Stimulated activated CD4-positive, alpha-beta T cell treated with anti-CD3 and anti-CD28 coated beads, Interleukin-12 subunit alpha, Interleukin-12 subunit beta, amount 100 ng/mL, for 4 hours (primary cell): Measurements from ENCODE around the gene GAGE10.
"Not testable (repeated sequence)": the region's sequence is repeated elsewhere in the genome, so short reads cannot be mapped to it uniquely, and the experiment has no call there.

Experiments
- DNase-seq: peaks from one replicate; pipeline ENCODE4 v3.0.0-alpha.2; 2020

GAGE10 gene

DNA sequence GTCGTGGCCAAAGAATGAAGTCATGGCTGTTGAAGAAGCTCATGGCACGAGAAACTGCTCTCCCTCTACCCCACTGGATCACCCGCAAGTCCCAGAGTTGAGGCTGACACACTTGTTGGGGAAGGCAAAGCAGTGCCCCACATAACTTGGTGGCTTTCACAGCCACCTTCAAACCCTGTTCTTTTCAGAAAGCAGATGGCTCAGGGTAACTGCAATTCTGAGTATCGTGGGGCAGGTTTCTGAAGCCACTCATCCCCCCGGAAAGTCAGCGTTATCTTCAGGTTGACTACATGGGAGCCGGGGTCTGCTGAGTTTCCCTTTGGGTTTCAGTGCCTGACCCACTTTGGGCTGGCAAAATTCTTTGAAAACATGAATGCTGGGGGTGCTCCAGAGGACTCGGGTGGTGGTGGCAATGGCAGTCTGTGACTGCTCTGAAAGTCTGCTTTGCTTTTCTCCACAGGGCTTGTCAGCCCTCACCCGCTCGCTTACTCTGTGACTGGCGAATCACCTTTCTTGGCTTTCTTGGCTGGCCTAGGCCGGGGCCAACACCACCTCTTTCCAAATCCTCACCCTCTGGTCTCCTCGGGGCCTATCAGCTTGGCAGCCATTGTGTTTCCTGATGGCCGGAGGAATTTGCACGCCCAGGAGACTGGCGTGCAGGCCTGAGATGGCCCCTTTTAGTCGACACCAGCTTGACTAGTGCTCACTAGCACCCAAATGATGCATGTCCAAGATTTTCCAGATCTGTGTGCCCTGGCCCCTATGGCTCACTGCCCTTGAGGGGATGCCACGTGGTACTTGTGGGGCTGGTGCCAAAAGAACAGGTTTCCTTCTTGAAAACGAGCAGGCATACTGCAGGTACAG, 26.5 kb upstream of the GAGE10 start:
- no peak for DNase-seq

DNA sequence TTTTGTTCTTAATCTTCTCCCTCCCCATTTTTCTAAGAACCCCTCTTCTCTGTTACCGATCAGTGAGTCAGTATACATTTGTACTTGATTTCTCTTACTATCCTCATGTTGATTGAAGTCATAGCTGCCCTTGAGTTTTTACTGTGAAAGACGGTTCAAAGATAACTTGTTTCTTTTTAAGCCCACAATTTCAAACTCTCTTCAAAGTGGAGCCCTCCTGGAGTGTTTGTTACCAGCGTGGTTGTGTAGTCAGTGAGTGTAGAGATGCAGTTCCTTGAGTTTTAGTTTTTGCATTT, 26.0 kb upstream of the GAGE10 start:
- DNase-seq, result no peak

DNA sequence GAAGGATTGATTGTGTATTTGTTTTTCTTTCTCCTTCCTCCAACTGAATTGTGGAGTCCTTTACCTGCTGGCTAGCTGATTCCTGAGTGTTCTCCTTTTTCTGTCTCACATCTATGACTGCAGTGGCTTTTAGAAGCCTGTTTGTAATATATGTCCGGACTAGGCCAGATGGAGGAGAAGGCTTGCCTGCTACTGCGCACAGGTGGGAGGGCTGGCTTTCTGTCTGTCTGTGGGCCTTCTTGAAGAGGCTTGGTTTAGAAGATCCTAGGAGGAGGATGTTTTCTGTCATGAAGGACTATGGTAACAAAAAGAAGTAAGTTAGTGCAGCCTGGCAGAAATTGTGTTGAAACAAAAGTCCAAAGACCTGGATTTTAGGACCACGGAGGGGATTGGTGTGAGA, 25.4 kb upstream of the GAGE10 start:
- DNase-seq, result no peak

DNA sequence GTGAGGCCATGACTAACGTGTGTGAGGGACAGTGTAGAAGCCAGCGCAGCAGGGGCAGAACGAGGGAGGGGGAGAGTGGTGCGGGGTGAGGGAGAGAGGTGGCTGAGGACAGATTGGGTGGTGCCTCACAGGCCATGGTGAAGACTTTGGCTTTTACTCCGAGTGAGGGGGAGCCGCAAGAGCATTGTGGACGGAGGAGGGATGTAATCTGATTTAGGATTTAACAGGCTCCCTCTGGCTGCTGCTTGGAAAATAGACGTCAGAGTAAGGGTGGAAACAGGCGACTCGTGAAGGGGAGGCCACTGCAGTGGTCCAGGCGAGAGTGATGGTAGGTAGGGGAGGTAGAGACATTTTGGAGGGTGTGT, 20.8 kb upstream of the GAGE10 start:
- no peak for DNase-seq

DNA sequence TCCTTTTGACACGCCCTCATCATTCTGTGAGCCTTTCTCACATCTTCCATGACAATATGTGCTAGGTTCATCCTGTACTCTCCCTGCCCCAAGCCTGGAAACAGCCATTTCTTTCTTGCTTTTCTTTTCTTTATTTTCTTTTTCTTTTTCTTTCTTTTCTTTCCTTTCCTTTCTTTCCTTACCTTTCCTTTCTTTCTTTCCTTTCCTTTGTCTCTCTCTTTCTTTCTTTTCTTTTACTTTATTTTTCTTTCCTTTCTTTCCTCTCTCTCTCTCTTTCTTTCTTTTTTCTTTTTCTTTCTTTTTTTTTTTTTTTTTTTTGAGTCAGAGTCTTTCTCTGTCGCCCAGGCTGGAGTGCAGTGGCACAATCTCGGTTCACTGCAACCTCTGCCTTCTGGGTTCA, 19.2 kb upstream of the GAGE10 start:
- no peak for DNase-seq

DNA sequence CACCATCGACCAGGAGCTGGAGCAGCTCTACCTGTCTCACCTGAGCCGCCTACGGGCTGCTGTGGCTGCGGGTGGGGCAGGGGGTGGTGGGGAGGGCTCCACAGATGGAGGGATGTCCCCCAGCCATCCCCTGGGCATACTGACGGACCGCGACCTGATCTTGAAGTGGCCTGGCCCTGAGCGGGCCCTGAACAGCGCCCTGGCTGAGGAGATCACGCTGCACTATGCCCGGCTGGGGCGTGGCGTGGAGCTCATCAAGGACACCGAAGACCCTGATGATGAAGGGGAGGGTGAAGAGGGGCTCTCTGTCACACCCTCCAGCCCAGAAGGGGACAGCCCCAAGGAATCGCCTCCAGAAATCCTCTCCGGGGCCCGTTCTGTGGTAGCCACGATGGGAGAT, 17.3 kb upstream of the GAGE10 start:
- DNase-seq, result no peak

DNA sequence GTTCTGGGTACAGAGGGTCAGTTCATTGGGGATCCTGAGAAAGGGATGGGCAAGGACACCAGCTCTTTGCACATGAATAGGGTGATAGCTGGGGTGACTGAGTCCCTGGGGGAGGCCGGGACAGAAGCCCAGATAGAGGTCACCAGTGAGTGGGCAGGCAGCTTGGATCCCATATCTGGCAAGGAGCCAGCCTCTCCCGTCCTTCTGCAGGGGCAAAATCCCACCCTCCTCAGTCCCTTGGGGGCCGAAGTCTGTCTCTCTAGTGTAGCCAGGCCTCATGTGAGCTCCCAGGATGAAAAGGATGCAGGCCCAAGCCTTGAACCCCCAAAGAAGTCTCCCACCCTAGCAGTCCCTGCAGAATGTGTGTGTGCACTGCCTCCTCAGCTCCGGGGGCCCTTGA, 16.9 kb upstream of the GAGE10 start:
- no peak for DNase-seq

DNA sequence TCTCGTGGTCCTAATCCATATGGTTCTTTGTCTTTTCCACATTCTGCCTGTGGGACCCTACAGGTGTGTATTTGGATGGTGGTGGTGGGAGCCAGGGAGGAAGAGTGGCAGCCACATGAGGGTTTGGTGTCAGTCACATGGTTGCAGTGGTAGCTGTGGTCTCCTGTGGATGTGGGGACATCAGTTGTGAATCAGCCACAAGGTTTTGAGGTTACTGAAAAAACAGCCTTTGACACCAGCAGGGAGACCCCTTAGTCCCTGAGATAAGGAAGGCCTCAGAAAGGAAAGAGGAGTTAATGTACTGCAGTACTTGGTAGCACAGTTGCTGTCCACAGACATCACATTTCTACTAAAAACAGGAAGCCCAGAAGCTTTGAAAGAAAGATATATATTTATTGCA, 15.8 kb upstream of the GAGE10 start:
- DNase-seq, result no peak

DNA sequence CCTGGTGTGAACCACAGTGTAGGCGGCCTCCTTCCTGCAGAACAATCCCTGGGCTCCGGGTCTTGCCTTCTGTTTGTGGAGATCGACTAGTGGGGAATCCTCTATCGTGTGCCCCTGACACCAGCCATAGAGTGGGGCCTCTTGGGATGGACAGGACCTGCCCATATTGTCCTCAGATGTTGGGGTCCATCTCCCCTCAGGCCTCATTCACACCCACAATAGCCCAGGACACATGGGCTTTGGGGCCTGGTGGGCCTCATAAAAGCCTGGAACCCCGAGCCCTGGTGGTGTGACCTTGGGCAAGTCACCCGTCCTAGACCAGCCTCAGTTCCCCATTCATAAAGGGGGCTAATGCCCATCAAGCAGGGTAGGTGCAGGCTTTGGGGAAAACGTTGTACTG, 13.2 kb upstream of the GAGE10 start:
- no peak for DNase-seq

DNA sequence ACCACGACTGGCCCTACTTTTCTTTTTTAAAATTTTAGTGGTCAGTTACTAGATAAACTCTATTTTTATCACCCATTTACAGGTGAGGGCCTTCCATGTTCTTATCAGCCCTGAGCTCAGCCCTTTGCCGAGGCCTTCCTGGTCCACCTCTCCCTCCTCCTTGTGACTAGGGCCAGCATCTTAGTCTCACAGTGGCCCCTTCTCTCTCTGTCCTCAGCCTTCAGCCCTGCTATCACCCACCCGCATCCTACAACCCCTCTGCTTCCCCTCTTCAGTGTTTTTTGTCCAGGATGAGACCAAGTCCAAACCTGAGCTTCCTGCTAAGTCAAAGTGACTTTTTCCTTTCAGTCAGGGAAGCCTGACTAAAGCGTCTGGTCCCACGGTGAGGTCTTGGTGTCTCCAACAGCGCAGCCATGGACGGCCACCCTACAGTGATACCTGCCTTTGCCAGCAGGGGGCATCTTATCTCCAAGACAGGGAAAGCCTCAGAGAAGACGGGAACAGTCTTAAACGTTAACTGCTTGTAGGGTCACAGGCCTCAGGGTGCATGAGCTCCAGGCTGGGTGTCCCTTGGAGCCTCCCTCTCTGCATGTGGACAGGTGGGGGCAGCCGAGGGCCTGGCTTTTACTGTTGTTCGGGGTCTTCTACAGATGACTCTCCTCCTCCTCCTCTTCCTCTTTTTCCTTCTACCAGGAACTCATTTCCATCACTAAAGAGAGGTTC, 11.7 kb upstream of the GAGE10 start:
- peak; percentile 66 for DNase-seq

DNA sequence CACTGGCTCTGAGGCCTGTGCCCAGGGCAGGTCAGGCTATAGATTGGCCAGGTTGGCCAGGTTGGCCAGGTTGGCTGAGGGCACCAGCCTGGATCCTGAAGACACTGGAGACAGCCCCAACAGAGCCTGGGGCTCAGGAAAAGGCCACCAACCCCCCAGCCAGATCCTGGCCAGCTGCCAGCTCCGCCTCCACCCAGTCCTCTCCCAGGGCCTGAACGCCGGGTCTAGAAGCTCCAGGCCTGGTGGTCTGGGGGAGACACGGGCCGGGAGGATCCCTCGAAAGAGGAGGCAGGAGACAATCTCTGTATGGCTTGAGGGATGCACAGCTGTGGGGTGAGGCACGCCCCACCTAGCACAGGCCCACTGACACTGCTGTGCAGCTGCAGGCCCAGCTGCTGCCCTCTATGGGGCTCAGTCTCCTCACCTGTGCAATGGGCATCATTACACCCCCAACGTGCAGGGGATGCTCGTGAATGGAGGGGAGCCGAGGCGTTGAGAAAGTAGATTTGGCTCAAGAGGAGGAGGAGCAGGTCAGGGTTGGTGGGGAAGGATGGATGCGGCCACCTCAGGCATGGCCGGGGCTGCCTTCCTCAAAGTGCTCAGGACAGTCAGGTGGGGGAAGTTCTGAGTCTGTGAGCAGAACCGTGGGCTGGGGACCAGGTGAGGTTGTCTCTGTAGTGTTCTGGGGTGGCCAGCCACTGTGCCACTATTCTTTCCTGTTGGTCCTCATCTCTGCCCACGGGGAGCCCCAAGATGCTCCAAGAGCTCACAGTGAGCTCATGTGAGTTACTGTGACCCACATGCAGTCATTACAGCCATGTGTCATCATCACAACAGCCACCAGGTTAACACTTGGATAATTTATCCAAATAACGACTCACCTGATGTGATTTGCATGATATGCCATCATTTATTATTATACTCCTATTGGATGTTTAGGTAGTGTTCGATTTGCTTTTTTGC, 10.8 kb upstream of the GAGE10 start:
- no peak for DNase-seq

DNA sequence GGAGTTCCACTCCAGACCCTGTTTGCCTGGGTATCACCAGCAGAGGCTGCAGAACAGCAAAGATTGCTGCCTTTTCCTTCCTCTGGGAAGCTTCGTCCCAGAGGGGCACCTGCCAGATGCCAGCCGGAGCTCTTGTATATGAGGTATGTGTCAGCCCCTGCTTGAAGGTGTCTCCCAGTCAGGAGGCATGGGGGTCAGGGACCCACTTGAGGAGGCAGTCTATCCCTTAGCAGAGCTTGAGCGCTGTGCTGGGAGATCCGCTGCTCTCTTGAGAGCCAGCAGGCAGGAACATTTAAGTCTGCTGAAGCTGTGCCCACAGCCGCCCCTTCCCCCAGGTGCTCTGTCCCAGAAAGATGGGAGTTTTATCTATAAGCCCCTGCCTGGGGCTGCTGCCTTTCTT, 4.2 kb upstream of the GAGE10 start:
- DNase-seq, result not testable (repeated sequence)

DNA sequence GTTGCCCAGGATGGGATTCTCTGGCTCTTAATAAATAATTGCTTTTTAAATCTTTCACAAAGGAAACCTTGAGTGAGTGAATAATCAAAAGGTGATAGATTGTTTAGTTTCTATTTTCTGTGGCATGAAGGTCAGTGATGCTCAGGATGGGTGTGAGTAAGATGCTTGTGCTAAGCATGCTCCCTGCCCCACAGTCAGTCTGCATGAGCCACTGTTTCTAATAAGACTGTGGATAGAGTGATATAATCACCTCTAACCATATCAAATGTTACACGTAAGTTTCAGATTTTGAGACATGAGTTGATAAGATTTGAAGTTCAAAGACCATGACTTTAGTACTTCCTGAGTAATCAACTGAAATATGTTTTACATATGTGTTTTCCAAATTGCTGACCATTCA, 2.7 kb upstream of the GAGE10 start:
- no peak for DNase-seq

DNA sequence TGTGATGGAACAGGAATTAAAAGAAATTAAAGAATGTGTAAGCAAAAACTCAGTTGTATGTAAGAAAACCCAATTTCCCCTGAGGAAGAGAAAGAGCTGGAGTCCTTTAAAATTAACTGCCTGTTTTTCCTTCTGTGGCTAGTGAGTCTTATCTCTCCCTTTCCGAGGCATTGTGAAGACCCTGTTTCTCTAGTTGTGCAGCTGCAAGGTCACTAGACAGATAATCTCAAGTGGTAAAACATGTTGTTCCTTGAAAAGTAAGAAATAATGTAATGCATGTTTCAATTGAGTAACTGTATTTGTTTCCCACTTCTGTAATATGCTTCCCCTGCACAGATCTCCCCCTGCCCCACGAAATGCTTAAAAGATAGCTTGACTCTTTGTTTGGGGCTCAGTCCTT, 4.3 kb downstream of the GAGE10 start:
- not testable (repeated sequence) for DNase-seq

DNA sequence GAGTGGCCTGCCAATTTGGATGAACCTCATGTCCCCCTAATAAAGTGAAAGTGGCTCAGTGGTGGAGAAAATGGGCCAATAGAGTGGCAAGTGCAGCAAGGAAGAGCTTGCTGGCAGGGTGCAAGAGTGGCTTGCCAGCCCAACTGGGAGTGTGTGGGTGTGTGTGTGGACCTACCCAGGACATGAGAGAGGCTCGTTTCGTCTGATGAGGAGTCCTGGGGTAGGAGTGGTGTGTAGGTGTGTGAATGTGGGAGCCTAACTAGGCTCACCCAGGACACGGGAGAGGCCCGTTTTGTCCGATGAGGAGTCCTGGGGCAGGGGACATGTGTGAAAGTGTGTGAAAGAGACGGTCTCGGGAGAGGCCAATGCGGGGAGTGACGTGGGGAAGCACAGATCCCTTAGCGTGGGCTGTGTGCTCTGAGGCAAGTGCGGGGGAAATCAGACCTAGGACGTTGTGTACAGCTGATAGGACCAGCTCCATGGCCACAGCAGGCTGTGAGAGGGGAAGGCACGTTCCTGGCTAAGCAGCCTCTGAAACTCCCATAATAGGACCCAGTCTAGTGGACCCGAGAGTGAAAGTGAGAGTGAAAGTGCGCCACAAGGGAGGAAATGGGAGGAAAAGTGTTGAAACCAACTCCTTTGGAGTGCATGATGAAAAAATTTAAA, 5.3 kb downstream of the GAGE10 start:
- no peak for DNase-seq

DNA sequence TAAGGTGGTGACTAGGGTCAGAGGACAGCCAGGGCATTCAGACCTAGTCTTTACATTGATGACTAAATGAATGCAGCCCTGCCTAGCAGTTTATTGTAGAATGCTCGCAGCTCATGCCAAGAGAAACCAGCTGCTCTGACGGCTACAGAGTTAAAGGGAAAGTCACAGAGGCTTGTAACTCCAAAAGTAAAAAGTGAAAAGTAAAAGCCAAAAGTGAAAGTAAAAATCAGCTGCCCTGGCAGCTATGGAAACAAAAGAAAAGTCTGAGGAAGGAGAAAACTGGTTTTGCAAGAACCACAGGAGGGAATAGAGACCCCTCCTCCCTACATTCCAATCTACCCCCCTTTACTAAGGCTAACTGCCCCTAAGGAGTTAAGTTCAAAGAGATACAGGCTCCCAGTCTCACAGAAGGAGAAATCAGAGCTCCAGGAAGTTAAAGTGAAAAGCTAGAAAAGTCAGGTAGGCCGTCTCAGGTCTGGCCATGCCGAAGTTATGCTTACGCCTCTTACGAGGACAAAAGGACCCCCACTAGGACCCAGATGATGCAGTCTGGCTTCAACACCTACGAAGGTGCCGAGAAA, 6.0 kb downstream of the GAGE10 start:
- DNase-seq, result no peak

DNA sequence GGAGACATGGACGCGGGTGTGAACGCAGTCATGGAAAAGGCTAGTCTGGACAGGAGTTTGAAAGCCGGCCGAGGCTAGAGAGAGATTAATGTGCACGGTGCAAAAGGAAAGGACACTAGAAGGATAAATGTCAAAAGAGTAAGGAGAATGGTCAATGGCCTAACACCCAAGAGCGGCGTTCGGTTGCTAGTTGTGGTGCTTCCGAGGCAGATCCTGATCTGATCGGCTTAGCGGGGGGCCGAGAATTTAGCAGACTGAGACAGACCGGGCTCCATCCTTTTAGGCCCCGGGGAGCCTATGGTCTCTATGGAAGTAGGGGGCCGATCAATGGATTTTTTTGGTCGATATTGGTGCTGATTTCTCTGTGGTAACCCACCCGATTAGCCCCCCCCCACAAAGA, 6.9 kb downstream of the GAGE10 start:
- no peak for DNase-seq

DNA sequence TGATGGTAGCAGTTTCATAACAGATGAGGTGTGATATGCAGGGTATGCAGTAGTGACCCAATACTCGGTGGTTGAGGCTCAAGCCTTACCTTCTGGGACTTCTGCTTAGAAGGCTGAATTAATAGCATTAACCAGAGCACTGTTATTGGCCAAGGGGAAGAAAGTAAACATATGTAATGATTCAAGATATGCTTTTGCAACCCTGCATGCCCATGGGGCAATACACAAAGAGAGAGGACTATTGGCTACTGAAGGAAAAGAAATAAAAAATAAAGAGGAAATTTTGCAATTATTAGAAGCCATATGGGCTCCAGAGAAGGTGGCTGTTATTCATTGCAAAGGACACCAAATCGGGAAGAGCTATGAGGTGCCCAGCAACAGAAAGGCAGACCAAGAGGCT, 8.7 kb downstream of the GAGE10 start:
- no peak for DNase-seq

DNA sequence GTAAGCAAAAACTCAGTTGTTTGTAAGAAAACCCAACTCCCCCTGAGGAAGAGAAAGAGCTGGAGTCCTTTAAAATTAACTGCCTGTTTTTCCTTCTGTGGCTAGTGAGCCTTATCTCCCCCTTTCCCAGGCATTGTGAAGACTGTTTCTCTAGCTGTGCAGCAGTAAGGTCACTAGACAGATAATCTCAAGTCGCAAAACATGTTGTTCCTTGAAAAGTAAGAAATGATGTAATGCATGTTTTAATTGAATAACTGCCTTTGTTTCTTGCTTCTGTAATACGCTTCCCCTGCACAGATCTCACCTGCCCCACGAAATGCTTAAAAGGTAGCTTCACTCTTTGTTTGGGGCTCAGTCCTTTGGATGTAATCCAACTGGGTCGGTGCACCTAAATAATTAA, 12.6 kb downstream of the GAGE10 start:
- DNase-seq, result no peak

DNA sequence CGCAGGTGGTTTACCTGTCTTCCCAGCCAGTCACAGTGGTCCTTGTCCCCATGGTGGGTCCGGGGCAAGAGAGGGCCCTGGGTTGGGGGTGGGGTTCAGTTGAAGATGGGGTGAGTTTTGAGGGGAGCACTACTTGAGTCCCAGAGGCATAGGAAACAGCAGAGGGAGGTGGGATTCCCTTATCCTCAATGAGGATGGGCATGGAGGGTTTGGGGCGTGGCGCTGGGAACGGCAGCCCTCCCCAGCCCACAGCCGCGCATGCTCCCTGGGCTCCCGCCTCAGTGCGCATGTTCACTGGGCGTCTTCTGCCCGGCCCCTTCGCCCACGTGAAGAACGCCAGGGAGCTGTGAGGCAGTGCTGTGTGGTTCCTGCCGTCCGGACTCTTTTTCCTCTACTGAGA, 18.3 kb downstream of the GAGE10 start, which contains the start of gene GAGE12J:
GAGE12J (plus strand) TSS at position 301 of the 400 bp plus-strand sequence. CDS start 1,157 bp downstream, outside the sequence.
- not testable (repeated sequence) for DNase-seq

DNA sequence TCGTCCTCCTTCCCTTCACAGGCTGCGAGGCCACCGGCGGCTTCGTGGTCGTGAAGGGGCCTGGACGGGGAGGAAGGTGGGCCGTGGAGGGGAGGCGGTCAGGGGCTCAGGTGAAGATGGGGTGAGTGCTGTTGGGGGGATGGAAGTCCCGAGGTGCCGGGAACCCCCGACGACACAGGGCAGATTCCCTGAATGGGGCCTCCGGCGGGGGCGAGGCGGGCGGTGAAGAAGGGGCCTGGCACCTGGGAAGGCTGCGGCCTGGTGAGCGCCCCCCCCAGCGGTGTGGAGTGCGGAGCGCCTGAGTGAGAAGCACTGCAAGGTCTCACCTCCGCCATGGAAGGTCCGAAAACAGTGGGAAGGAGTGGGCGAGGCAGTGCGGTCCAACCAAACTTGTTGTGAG, 18.8 kb downstream of the GAGE10 start:
- DNase-seq, result not testable (repeated sequence)

DNA sequence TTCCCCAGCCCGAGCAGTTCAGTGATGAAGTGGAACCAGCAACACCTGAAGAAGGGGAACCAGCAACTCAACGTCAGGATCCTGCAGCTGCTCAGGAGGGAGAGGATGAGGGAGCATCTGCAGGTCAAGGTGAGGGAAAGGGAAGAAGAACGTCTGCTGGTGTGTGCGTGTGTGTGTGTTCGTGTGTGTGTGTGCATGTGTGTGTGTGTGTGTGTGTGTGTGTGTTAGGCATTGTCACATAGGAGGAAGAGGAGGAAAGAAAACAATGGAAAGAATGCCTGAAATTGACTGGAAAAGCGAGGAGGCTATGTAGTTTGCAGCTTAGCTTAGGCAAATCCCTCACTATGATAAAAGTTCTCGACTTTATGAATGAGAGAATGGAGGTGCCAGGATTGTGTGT, 20.3 kb downstream of the GAGE10 start:
- not testable (repeated sequence) for DNase-seq
